Heart left ventricle (tissue), 16 donors: ENCODE data around the gene PPP2R1A. TPM values are rescaled to one million over a fixed set of nuclear protein-coding genes. Genes with fewer than 3 reads are reported as not detected.
"Not testable (repeated sequence)": the region's sequence is repeated elsewhere in the genome, so short reads cannot be mapped to it uniquely, and the experiment has no call there.

Source experiments
- ATAC-seq, 4 donors: fragments of 200-7000 bp; cut with Tn5 transposase; one replicate each; pipeline ENCODE4 v1.9.1; 2020 to 2022; ENCODE audit warnings: moderate library complexity in 4 of 4, mild to moderate bottlenecking in 3 of 4, moderate number of reproducible peaks in 1 of 4
- DNase-seq, 5 donors: peaks; one replicate each; pipeline ENCODE4 v3.0.0-alpha.2; 2020
- H3K27ac ChIP-seq, 12 donors: fragments of 200-600 bp; sonication (generic) in 4 of 12; one replicate each; pipeline versions ENCODE4 v1.5.0 to v1.8.0; 2016 to 2022; ENCODE audit warnings: mild to moderate bottlenecking in 2 of 12
- H3K27me3 ChIP-seq, 9 donors: fragments of 200-600 bp; sonication (generic) in 2 of 9; one replicate each; pipeline versions ENCODE4 v1.5.1 to v1.8.0; 2016 to 2022; ENCODE audit warnings: mild to moderate bottlenecking in 3 of 9
- H3K36me3 ChIP-seq, 9 donors: fragments of 200-600 bp; sonication (generic) in 2 of 9; one replicate each; pipeline versions ENCODE4 v1.5.0 to v1.8.0; 2018 to 2022; ENCODE audit warnings: mild to moderate bottlenecking in 2 of 9
- H3K4me1 ChIP-seq, 12 donors: fragments of 200-600 bp; sonication (generic) in 4 of 12; one replicate each; pipeline versions ENCODE4 v1.5.0 to v1.8.0; 2016 to 2022; ENCODE audit warnings: mild to moderate bottlenecking in 3 of 12
- H3K4me3 ChIP-seq, 12 donors: fragments of 200-600 bp; sonication (generic) in 4 of 12; one replicate each; pipeline versions ENCODE4 v1.5.0 to v1.8.0; 2017 to 2022; ENCODE audit warnings: mild to moderate bottlenecking in 9 of 12, moderate library complexity in 4 of 12
- H3K9me3 ChIP-seq, 12 donors: fragments of 200-600 bp; sonication (generic) in 4 of 12; one replicate each; pipeline versions ENCODE4 v1.5.0 to v1.8.0; 2016 to 2022; ENCODE audit warnings: mild to moderate bottlenecking in 1 of 12
- POLR2A ChIP-seq, 2 donors: fragments of 450-650 bp; IDR thresholded peaks; one replicate each; pipeline ENCODE4 v1.6.1; 2017; ENCODE audit warnings: antibody characterized with exemption in 2 of 2, mild to moderate bottlenecking in 2 of 2, moderate library complexity in 2 of 2
- WGBS, 4 donors: extraction: QIAGEN DNeasy Blood & Tissue Kit in 2 of 4; methylation state at CpG; one replicate each; pipeline versions ENCODE4 v1.1.5 to v1.1.7; 2013 to 2018; 5-methylcytosine and 5-hydroxymethylcytosine counted together
- intact Hi-C, 10 donors: fragments of 100-400 bp; cut with DNase I; formaldehyde crosslinking; loops; one replicate each; pipeline versions ENCODE4 v1.11.1 to v1.14.2; 2022
- polyA plus RNA-seq, 2 donors: library from polyadenylated mRNA; stranded (reverse); fragments of 200-250 nt; gene quantifications; one replicate each; pipeline ENCODE4 v1.2.3, GENCODE V29; 2013
- total RNA-seq, 9 donors: library from RNA; depleted of rRNA in 2 of 9; stranded (reverse); fragments of >200 nt in 2 of 9; fragmentation: NEBNext Ultra II Directional in 3 of 9; extraction: Animal tissue kit (Norgen Biotek cat#: 25700) in 3 of 9; gene quantifications; one replicate each; pipeline versions ENCODE4 v1.1.0 to v1.2.4, GENCODE V29; 2016 to 2023
- TF ChIP-seq, protein P1 (sequence below), 12 donors: fragments of 200-600 bp; sonication (generic) in 4 of 12; IDR thresholded peaks; one replicate each; pipeline versions ENCODE4 v1.5.0 to v1.8.0; 2018 to 2022; ENCODE audit warnings: antibody characterized with exemption in 12 of 12, mild to moderate bottlenecking in 5 of 12
- donor health status: ischemic (EF 13 %, LVEDD 7.1; RV severe dilation, severe dysfunction).
- donor health status: healthy with polysubstance abuse.
- donor health status: DM: no; HTN: yes; CAD: no.
- donor health status: DM: no; HTN: no; CAD: no.
- donor health status: ischemic (EF 25% LVEDD 6.9; RV normal size, moderate dysfunction).
- donor health status: ischemic (EF 25% LVEDD 5.7; RV mildly dilated, moderate dysfunction).
- donor health status: healthy.
- donor health status: DM: yes; HTN: yes; CAD: no.
- donor health status: ischemic (EF 35%, LVEDD 5.7; RV mildly dilated, moderate dysfunction).
- donor health status: nonischemic (EF 11% LVEDD 7.7; RV severe dilation, severe dysfunction).
- donor health status: DM: yes; HTN: yes; CAD: no.
- donor health status: PGD.
- donor health status: ischemic (EF 29% LVEDD 5.4; RV normal size, mild dysfunction).
- donor health status: nonischemic (EF 23%, LVEDD 6.1; RV moderate dilation, normal function).

The PPP2R1A gene
- total and polyA plus RNA-seq, 11 donors, result 258 to 447 (median 364) TPM

DNA sequence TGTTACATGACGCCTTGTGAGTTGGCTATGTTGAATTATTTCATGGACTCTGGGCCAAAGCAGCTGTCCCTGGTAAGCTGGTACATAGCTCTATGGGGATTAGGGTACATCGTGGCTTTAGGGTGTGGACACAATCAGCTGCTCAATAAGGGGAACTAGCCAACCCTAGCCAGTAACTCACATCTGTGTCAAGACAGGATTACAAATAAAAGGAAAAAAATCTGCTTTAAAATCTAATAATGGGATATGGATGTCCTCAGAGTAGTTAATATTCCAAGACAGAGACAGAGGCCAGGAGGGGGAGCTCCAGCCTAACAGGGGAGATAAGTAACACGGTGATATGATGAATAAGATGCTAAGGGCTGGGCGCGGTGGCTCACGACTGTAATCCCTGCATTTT, 58.4 kb downstream of the PPP2R1A start:
- 8 to 12% (median 9%) methylated on average over 6 of the region's 6 CpGs for WGBS, 4 donors
- Histone ChIP-seq H3K27me3 (no peaks in the 10 kb centered on the region), H3K9me3 (no peaks in the 10 kb centered on the region), H3K27ac (no peak overlapping the region), H3K4me1 (no peaks in the 10 kb centered on the region), H3K36me3 (no peaks in the 10 kb centered on the region), H3K4me3 (no peak overlapping the region)
- DNase-seq, result peak; percentile 35 to 64 (median 55)
- intact Hi-C loops, result loop anchor here in 5 of 10 donors (2.0 to 10.0 kb wide), 3 partner anchors 497 to 501 kb away; no protein-coding TSS in a partner anchor
- ATAC-seq, result peak in 3 of 4 donors; percentile 66 to 80 (median 71)
- no peak for TF ChIP-seq POLR2A (IDR thresholded peaks at IDR 0.05)
- TF ChIP-seq, protein P1, sequence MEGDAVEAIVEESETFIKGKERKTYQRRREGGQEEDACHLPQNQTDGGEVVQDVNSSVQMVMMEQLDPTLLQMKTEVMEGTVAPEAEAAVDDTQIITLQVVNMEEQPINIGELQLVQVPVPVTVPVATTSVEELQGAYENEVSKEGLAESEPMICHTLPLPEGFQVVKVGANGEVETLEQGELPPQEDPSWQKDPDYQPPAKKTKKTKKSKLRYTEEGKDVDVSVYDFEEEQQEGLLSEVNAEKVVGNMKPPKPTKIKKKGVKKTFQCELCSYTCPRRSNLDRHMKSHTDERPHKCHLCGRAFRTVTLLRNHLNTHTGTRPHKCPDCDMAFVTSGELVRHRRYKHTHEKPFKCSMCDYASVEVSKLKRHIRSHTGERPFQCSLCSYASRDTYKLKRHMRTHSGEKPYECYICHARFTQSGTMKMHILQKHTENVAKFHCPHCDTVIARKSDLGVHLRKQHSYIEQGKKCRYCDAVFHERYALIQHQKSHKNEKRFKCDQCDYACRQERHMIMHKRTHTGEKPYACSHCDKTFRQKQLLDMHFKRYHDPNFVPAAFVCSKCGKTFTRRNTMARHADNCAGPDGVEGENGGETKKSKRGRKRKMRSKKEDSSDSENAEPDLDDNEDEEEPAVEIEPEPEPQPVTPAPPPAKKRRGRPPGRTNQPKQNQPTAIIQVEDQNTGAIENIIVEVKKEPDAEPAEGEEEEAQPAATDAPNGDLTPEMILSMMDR (IDR thresholded peaks at IDR 0.05), result peak; percentile 34 to 62 (median 44)

DNA sequence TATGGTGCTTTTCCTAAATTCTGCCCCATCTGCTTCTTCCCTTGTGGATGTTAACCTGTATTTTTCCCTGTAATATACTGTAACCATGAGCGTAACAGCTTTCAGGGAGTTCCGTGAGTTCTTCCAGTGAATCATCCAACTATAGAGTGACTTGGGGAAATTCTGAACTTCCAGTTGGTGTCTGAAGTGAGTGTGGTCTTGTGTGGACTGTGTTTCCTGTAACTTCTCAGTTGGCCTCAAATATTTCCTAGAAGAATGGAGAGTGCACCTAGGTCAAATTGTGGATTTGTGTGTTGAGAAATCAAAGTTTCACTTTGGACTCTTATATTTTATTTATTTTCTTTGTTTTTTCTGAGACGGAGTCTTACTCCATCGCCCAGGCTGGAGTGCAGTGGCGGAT, 68.6 kb downstream of the PPP2R1A start:
- Histone ChIP-seq H3K4me1 (no peaks in the 10 kb centered on the region), H3K27ac (no peak overlapping the region), H3K9me3 (no peaks in the 10 kb centered on the region), H3K4me3 (no peak overlapping the region), H3K27me3 (no peaks in the 10 kb centered on the region), H3K36me3 (no peaks in the 10 kb centered on the region)
- intact Hi-C loops, result loop anchor here in 1 of 10 donors (10.0 kb wide), 1 partner anchor 486 kb away; no protein-coding TSS in a partner anchor
- TF ChIP-seq, protein P1 (IDR thresholded peaks at IDR 0.05), result no peak
- no peak for TF ChIP-seq POLR2A (IDR thresholded peaks at IDR 0.05)
- WGBS, 4 donors, result 95 to 97% (median 96%) methylated on average over 5 of the region's 5 CpGs
- DNase-seq (no peak), ATAC-seq (no peak)

DNA sequence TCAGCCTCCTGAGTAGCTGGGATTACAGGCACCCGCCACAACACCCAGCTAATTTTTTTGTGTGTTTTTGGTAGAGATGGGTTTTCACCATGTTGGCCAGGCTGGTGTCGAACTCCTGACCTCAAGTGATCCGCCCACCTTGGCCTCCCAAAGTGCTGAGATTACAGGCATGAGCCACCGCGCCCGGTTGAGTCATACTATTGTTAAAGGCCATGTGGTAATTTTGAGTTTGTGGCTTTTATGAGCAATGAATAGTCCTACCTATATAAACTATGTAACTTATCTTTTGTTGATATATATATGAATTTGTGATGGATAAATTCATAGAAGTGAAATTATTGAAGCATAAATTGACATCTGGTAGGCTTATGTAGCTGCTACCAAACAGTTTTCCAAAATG, 75.7 kb downstream of the PPP2R1A start:
- 93 to 95% (median 94%) methylated on average over 6 of the region's 6 CpGs for WGBS, 4 donors
- intact Hi-C loops, result not testable (repeated sequence)
- H3K4me1 ChIP-seq, result peaks cover 0 to 11% (median 6%) of the 10 kb centered on the region in 12 donors

DNA sequence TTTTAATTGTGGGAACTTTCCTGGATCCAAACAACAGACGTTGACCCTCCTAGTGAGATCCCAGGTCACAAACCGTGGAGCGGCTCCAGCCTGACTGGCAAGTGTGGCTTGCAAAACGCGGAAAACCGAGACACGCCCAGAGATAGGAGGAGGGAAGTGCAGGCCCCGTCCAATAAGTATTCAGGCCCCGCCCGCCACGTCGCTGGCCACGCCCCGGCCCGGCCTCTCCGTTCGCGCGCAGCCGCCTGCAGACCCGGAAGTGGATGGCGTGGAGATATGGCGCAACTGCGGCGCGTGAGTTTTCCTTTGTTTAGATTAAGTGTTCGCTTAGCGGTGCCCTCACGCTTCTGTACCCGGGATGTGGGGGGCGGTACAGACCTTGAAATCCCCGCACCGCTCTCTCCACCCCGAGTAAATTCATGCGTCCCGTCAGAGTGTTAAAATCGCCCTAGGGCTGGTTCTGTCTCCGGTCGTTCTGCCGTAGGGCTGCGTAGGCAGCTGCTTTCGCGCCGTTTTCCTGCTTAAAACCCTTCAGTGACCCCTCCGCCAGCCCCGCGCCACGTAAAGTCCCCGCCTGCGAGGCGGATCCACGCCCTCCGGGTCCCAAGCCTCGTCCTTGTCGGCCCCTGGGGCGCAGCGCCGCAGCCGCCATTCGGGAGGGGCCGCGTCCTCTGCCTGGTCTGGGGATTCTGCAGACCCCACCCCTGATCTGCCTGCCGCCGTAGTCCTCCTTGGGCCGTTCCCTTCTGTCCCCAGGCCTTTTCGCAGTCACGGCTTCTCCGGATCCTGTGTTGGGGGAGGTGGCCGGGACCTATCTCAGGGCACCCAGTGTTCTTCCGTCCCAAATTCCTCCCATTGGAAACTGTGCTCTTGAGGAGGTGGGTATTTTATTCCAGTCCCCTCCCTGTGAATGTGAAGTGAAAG, 79.7 kb downstream of the PPP2R1A start, which contains the start of gene ZNF766:
TSS of gene ZNF766 (plus strand) at position 250 of the 924 bp plus-strand sequence. CDS start at position 277, 27 bp downstream.
- WGBS, 4 donors, result 0 to 1% (median 0%) methylated on average over 32 to 70 of the region's 70 CpGs
- Histone ChIP-seq H3K27ac (peak within 1 kb of the TSS; percentile 79 to 98 (median 91)), H3K27me3 (no peaks in the 10 kb centered on the region), H3K4me3 (peak within 1 kb of the TSS; percentile 61 to 99 (median 92)), H3K4me1 (peaks cover 4 to 28% (median 15%) of the 10 kb centered on the region in 12 donors), H3K36me3 (peaks cover 0 to 12% (median 0%) of the 10 kb centered on the region in 9 donors), H3K9me3 (no peaks in the 10 kb centered on the region)
- ATAC-seq (peak; percentile 100), DNase-seq (peak; percentile 97 to 98 (median 98))
- TF ChIP-seq, protein P1 (IDR thresholded peaks at IDR 0.05), result no peak
- TF ChIP-seq POLR2A (IDR thresholded peaks at IDR 0.05), result peak; percentile 8 to 93
- intact Hi-C loops, result loop anchor here in 3 of 10 donors (2.0 kb wide), 1 partner anchor 27 kb away; the partner anchor contains the start of gene ZNF480 (in 3 of the 3)

More for the DNA sequence above, 75.7 kb downstream of the PPP2R1A start:
- not testable (repeated sequence) for DNase-seq, H3K9me3 ChIP-seq, H3K27ac ChIP-seq, H3K27me3 ChIP-seq, H3K36me3 ChIP-seq, ATAC-seq, H3K4me3 ChIP-seq
